Measurements from ENCODE around the gene CHST11.

The CHST11 gene

GRCh38 chr12:104575442-104576186 lies 118.9 kb downstream of the CHST11 start:
- no peak for DNase-seq (ENCODE audit: low read depth, low spot score)
- H3K27me3 ChIP-seq (ENCODE audit: insufficient read depth, insufficient read length), result no peaks in the 10 kb centered on the region
- H3K36me3 ChIP-seq (ENCODE audit: insufficient read depth, insufficient read length, low read length), result no peaks in the 10 kb centered on the region
- no peak overlapping the region for H3K4me3 ChIP-seq (ENCODE audit: insufficient read length, low read depth)
- TF ChIP-seq ZNF274 (IDR thresholded peaks at IDR 0.05; ENCODE audit: low read depth, low read length), result no peak
- no peak for TF ChIP-seq YY1 (IDR thresholded peaks at IDR 0.05; ENCODE audit: insufficient read depth, insufficient read length)
- no peak for TF ChIP-seq SUZ12 (IDR thresholded peaks at IDR 0.05; ENCODE audit: extremely low read depth, insufficient read depth, insufficient read length)
- H3K9me3 ChIP-seq (ENCODE audit: insufficient read depth, low read length), result no peaks in the 10 kb centered on the region
- H3K4me1 ChIP-seq (ENCODE audit: insufficient read depth, insufficient read length), result peaks cover 7% of the 10 kb centered on the region
- no peak overlapping the region for H3K9ac ChIP-seq (ENCODE audit: insufficient read length, low read depth)

- H3K4me3 ChIP-seq (ENCODE audit: insufficient read length, low read depth), result no peak overlapping the region
- peaks cover 7% of the 10 kb centered on the region for H3K4me1 ChIP-seq (ENCODE audit: insufficient read depth, insufficient read length)
Measured at GRCh38 chr12:104576187-104576778, 119.5 kb downstream of the CHST11 start.

GRCh38 chr12:104576980-104577580 lies 120.3 kb downstream of the CHST11 start:
- Histone ChIP-seq H3K36me3 (ENCODE audit: insufficient read depth, insufficient read length, low read length) (no peaks in the 10 kb centered on the region), H3K4me1 (ENCODE audit: insufficient read depth, insufficient read length) (peaks cover 7% of the 10 kb centered on the region), H3K4me3 (ENCODE audit: insufficient read length, low read depth) (no peak overlapping the region), H3K9ac (ENCODE audit: insufficient read length, low read depth) (no peak overlapping the region), H3K9me3 (ENCODE audit: insufficient read depth, low read length) (no peaks in the 10 kb centered on the region), H3K27me3 (ENCODE audit: insufficient read depth, insufficient read length) (no peaks in the 10 kb centered on the region)
- TF ChIP-seq YY1 (IDR thresholded peaks at IDR 0.05; ENCODE audit: insufficient read depth, insufficient read length), result no peak
- no peak for TF ChIP-seq ZNF274 (IDR thresholded peaks at IDR 0.05; ENCODE audit: low read depth, low read length)
- no peak for TF ChIP-seq SUZ12 (IDR thresholded peaks at IDR 0.05; ENCODE audit: extremely low read depth, insufficient read depth, insufficient read length)
- DNase-seq (ENCODE audit: low read depth, low spot score), result no peak

More at GRCh38 chr12:104576187-104576778, 119.5 kb downstream of the CHST11 start:
- Histone ChIP-seq H3K27me3 (ENCODE audit: insufficient read depth, insufficient read length) (no peaks in the 10 kb centered on the region), H3K9ac (ENCODE audit: insufficient read length, low read depth) (no peak overlapping the region), H3K36me3 (ENCODE audit: insufficient read depth, insufficient read length, low read length) (no peaks in the 10 kb centered on the region), H3K9me3 (ENCODE audit: insufficient read depth, low read length) (no peaks in the 10 kb centered on the region)
- no peak for DNase-seq (ENCODE audit: low read depth, low spot score)
- TF ChIP-seq SUZ12 (IDR thresholded peaks at IDR 0.05; ENCODE audit: extremely low read depth, insufficient read depth, insufficient read length) (no peak), ZNF274 (IDR thresholded peaks at IDR 0.05; ENCODE audit: low read depth, low read length) (no peak), YY1 (IDR thresholded peaks at IDR 0.05; ENCODE audit: insufficient read depth, insufficient read length) (no peak)

GRCh38 chr12:104577581-104577981 lies 120.8 kb downstream of the CHST11 start:
- no peak for DNase-seq (ENCODE audit: low read depth, low spot score)
- Histone ChIP-seq H3K36me3 (ENCODE audit: insufficient read depth, insufficient read length, low read length) (no peaks in the 10 kb centered on the region), H3K9me3 (ENCODE audit: insufficient read depth, low read length) (no peaks in the 10 kb centered on the region), H3K4me1 (ENCODE audit: insufficient read depth, insufficient read length) (peaks cover 7% of the 10 kb centered on the region), H3K27me3 (ENCODE audit: insufficient read depth, insufficient read length) (no peaks in the 10 kb centered on the region), H3K4me3 (ENCODE audit: insufficient read length, low read depth) (no peak overlapping the region), H3K9ac (ENCODE audit: insufficient read length, low read depth) (no peak overlapping the region)
- no peak for TF ChIP-seq SUZ12 (IDR thresholded peaks at IDR 0.05; ENCODE audit: extremely low read depth, insufficient read depth, insufficient read length)
- no peak for TF ChIP-seq ZNF274 (IDR thresholded peaks at IDR 0.05; ENCODE audit: low read depth, low read length)
- TF ChIP-seq YY1 (IDR thresholded peaks at IDR 0.05; ENCODE audit: insufficient read depth, insufficient read length), result no peak

GRCh38 chr12:104578453-104578852 lies 121.7 kb downstream of the CHST11 start:
- no peaks in the 10 kb centered on the region for H3K27me3 ChIP-seq (ENCODE audit: insufficient read depth, insufficient read length)
- DNase-seq (ENCODE audit: low read depth, low spot score), result no peak
- peaks cover 7% of the 10 kb centered on the region for H3K4me1 ChIP-seq (ENCODE audit: insufficient read depth, insufficient read length)
- no peaks in the 10 kb centered on the region for H3K36me3 ChIP-seq (ENCODE audit: insufficient read depth, insufficient read length, low read length)
- TF ChIP-seq SUZ12 (IDR thresholded peaks at IDR 0.05; ENCODE audit: extremely low read depth, insufficient read depth, insufficient read length) (no peak), YY1 (IDR thresholded peaks at IDR 0.05; ENCODE audit: insufficient read depth, insufficient read length) (no peak), ZNF274 (IDR thresholded peaks at IDR 0.05; ENCODE audit: low read depth, low read length) (no peak)
- no peaks in the 10 kb centered on the region for H3K9me3 ChIP-seq (ENCODE audit: insufficient read depth, low read length)
- no peak overlapping the region for H3K4me3 ChIP-seq (ENCODE audit: insufficient read length, low read depth)
- no peak overlapping the region for H3K9ac ChIP-seq (ENCODE audit: insufficient read length, low read depth)

GRCh38 chr12:104579718-104580495 lies 123.2 kb downstream of the CHST11 start:
- H3K36me3 ChIP-seq (ENCODE audit: insufficient read depth, insufficient read length, low read length), result no peaks in the 10 kb centered on the region
- H3K9me3 ChIP-seq (ENCODE audit: insufficient read depth, low read length), result no peaks in the 10 kb centered on the region
- no peak overlapping the region for H3K4me3 ChIP-seq (ENCODE audit: insufficient read length, low read depth)
- no peak for DNase-seq (ENCODE audit: low read depth, low spot score)
- TF ChIP-seq SUZ12 (IDR thresholded peaks at IDR 0.05; ENCODE audit: extremely low read depth, insufficient read depth, insufficient read length) (no peak), YY1 (IDR thresholded peaks at IDR 0.05; ENCODE audit: insufficient read depth, insufficient read length) (no peak), ZNF274 (IDR thresholded peaks at IDR 0.05; ENCODE audit: low read depth, low read length) (no peak)
- H3K9ac ChIP-seq (ENCODE audit: insufficient read length, low read depth), result no peak overlapping the region
- peaks cover 7% of the 10 kb centered on the region for H3K4me1 ChIP-seq (ENCODE audit: insufficient read depth, insufficient read length)
- H3K27me3 ChIP-seq (ENCODE audit: insufficient read depth, insufficient read length), result no peaks in the 10 kb centered on the region

Measured in NT2/D1 (cell line).